NT2/D1 (cell line): Measurements from ENCODE around the gene GRM7.

ENCODE experiments used
- SUZ12 ChIP-seq: IDR thresholded peaks from 2 replicates; pipeline ENCODE4 v1.6.1; 2011; ENCODE audit not compliant: insufficient read length, insufficient read depth; ENCODE audit errors: extremely low read depth
- YY1 ChIP-seq: IDR thresholded peaks from 2 replicates; pipeline ENCODE4 v1.6.1; 2011; ENCODE audit not compliant: insufficient read length, insufficient read depth
- ZNF274 ChIP-seq: IDR thresholded peaks from 2 replicates; pipeline ENCODE4 v1.6.1; 2011; ENCODE audit warnings: mild to moderate bottlenecking, low read depth, low read length

DNA sequence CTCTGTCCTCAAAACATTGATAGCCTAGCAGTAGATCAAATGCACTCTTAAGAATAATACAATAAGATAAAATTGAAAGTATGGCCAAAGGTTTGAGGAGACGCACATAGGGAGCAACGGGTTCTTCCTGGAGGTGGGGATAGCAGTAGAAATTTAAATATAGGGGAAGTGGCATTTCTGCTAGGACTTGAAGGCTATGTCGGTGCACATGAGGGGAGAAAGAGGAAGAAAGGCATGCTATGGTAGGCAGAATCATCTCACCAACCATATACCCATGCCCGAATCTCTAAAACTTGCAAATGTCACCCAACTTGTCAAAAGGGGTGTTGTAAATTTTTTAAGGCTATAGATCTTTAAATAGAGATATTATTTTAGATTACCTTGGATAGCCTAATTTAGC lies 905.6 kb downstream of the GRM7 start:
- TF ChIP-seq YY1 (no peak), SUZ12 (no peak), ZNF274 (no peak)
